Measurements from ENCODE around the gene G3BP2.
"Not testable (repeated sequence)": the region's sequence is repeated elsewhere in the genome, so short reads cannot be mapped to it uniquely, and the experiment has no call there.

G3BP2 gene

GRCh38 chr4:75673027-75673958, at the start of gene G3BP2:
TSS of gene G3BP2 (minus strand) at chr4:75673411. CDS start at chr4:75662025, 11,386 bp downstream.
- DNase-seq (ENCODE audit: low spot score), result peak; percentile 94

- no peak for DNase-seq (ENCODE audit: low spot score)
Measured at GRCh38 chr4:75722417-75722816, 49.2 kb upstream of the G3BP2 start.

DNA sequence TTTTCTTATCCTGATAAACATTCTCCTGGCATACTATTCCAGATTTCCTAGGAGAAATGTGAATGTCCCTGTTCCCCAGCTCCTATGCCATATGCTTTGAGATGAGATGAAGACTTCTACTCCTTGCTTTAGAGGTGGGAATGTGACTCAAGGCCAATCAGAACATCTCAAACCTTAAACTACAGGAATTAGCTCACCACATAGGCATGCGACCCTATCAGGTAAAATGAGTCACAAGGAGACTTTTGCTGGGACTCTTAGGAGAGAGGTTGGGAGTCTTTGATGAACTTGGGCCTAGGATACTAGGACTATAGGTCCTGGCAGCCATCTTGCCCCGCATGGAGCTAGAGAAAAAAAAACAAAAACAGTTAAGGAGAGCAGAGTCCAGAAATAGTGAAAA, 45.3 kb upstream of the G3BP2 start:
- DNase-seq (ENCODE audit: low spot score), result no peak

DNA sequence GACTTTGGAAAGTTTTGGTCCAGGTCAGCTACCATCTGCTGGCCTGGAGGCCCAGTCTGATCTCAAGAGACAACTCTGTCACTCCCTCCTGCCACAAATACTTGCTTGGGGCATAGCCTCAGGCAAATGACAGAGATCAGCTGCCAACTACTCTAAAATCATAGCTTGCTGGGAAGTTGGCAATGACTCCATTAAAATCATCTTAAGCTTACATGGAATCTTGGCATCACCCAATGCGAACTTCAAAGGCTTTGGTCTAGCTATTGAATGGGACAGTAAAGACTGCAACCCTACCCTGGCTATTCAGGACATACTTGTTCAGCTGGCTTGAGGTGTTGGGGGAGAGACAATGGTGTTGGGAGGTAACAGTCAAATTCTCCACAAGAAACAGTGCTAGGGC, 44.2 kb upstream of the G3BP2 start:
- DNase-seq (ENCODE audit: low spot score), result no peak

- not testable (repeated sequence) for DNase-seq (ENCODE audit: low spot score)
Measured at GRCh38 chr4:75716054-75716453, 42.8 kb upstream of the G3BP2 start.

GRCh38 chr4:75715105-75715799, 42.0 kb upstream of the G3BP2 start:
- DNase-seq (ENCODE audit: low spot score), result no peak

DNA sequence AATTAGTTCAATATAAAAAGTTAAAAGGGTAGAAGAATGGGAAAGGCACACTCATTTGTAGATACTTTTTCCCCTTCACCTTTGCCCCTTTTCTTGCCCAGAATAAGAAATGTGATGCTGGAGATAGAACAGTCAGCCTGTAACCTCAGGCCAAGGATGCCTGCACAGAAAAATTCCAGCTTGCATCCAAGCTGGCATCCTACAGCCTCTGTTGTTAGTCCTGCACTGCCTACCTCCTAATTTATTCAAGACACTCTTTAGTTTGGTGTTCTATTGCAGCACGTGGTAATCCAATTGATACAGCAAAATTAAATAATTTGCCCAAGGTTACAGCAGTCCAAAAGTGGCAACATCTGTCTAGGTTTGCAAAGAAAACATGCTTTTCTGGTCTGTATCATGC, 41.5 kb upstream of the G3BP2 start:
- DNase-seq (ENCODE audit: low spot score), result no peak

- DNase-seq (ENCODE audit: low spot score), result no peak
Measured at GRCh38 chr4:75714011-75714410, 40.8 kb upstream of the G3BP2 start.

- no peak for DNase-seq (ENCODE audit: low spot score)
Measured at GRCh38 chr4:75710246-75710645, 37.0 kb upstream of the G3BP2 start.

DNA sequence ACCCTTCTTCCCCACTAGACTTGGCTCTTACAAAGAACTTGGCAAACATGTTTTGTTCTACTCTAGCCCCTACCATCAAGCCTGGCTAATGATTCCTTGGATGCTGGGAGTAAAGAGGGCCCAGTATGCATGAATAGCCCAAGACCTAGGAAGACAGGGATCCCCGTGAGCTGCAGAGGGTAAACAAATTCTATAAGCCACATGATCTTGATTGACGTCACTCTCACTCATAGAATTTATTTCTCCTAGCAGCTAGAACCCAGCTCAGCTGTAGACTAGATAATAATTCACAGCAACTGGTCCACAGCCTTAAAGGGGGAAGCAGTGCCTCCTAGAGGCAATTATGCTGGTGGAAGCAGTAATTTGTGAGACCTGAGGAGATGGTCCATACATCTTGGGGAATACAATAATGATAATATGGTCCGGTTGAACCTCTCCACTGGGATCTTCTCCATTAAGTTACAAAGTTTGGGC, 35.0 kb upstream of the G3BP2 start:
- no peak for DNase-seq (ENCODE audit: low spot score)

DNA sequence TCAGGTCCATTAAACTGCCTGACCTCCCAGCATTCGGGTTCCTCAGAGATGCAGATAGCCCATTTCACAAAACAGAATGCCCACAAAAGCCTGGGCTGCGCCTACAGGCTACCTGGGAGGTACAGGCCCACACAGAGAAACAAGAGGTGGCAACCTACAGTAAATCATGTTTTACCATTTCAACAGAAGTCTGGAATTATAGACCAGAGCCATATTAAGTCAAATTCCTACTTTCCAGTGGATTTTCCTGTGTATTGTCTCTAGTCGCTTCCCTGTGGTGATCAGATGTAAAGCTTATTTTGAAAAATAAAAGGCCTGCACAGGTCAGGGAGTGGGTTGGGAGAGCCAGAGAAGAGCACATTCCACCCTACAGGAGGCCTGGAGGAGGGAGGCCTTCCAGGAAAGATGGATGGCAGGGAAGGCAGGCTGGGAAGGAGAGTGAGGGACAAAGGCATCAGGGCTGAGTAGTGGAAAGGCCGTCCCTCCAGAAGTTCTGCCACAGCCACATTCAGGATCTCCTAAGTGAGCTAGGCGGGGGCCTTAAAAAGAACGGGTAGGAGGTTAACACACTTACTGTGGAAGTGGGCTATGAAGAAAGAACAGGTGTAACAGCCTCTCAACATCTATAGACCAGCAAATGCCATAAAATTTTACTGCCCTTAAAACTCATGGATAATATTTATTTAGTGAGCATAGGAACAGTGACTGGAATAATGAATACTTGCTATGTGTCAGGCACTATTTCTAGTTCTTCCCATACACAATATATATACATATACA, 32.2 kb upstream of the G3BP2 start:
- DNase-seq (ENCODE audit: low spot score), result no peak

DNA sequence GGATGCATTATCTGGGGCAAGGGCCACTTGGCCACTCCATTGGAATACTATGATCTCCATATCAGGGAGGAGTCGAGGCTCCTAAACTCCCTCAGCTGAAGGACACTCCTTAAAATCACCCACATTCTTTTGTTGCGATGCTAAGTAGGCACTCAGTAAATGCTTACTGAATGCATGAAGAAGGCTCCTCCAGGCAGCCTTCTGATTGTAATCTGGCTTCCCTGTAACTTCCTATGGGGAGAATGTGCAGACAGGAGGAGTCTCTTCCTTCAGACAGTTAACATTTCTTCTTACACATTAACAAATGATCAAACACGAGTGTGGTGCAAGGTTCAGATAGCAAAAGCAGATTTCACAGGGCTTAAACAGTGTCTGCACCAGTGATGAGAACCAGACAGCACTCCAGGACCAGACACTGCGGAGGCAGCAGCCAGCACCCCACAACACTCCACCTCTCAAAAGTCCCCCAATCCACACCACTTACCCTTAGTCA, 29.8 kb upstream of the G3BP2 start:
- DNase-seq (ENCODE audit: low spot score), result no peak

DNA sequence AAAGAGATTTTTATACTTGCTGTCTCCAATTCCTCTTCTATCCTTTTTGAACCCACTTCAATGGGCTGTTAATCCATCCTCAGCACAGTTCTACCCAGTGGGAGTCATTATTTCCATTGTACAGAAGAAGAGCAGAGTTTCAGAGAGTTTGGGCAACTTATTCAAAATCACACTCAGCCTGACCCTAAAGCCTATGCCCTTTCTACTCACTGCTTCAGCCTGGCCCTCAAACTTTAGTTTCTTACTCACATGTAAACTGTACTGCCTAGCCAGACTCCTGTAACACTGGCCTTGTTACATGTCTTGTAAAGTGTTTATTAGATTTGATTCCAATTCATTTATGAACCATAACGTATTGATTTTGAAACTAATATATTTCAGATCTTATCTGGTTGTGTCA, 26.1 kb upstream of the G3BP2 start:
- no peak for DNase-seq (ENCODE audit: low spot score)

GRCh38 chr4:75698963-75699228, 25.7 kb upstream of the G3BP2 start:
- no peak for DNase-seq (ENCODE audit: low spot score)

GRCh38 chr4:75698162-75698962, 25.2 kb upstream of the G3BP2 start:
- no peak for DNase-seq (ENCODE audit: low spot score)

- DNase-seq (ENCODE audit: low spot score), result no peak
Measured at GRCh38 chr4:75696581-75696980, 23.4 kb upstream of the G3BP2 start.

GRCh38 chr4:75696071-75696470, 22.9 kb upstream of the G3BP2 start:
- DNase-seq (ENCODE audit: low spot score), result no peak

DNA sequence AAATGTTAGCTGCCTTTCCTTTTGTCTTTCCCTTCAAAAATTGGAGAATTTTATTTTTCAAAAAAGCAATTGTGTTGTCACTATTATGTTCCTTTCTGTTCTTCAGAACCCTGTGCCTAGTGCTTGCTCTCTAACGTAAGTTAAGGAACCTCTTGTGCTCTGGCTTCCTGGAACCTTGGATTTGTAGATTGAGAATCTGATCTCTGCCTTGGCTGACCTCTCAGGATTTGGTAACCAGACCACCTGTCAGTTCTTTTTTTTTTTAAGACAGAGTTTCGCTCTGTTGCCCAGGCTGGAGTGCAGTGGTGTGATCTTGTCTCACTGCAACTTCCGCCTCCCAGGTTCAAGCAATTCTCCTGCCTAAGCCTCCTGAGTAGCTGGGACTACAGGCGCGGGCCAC, 18.9 kb upstream of the G3BP2 start:
- not testable (repeated sequence) for DNase-seq (ENCODE audit: low spot score)

GRCh38 chr4:75687125-75687524, 13.9 kb upstream of the G3BP2 start:
- not testable (repeated sequence) for DNase-seq (ENCODE audit: low spot score)

DNA sequence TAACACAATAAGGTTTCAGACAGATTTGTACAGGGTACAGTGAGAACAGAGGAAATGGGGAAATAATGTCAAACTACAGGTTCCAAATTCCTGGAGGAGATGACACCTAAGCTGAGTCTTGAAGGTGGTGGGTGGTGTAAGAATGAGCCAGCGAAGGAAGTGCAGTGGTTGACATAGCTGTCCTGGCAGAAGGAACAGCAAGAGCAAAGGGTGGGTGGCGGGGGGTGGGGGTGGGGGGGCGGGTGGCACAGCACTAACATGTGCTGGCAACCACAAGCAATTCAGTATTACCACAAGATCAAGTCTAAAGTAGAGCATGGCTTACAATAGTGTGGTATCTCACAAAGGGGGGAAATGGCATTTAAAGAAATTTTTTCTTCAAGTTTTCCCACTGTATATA, 13.1 kb upstream of the G3BP2 start:
- no peak for DNase-seq (ENCODE audit: low spot score)

DNA sequence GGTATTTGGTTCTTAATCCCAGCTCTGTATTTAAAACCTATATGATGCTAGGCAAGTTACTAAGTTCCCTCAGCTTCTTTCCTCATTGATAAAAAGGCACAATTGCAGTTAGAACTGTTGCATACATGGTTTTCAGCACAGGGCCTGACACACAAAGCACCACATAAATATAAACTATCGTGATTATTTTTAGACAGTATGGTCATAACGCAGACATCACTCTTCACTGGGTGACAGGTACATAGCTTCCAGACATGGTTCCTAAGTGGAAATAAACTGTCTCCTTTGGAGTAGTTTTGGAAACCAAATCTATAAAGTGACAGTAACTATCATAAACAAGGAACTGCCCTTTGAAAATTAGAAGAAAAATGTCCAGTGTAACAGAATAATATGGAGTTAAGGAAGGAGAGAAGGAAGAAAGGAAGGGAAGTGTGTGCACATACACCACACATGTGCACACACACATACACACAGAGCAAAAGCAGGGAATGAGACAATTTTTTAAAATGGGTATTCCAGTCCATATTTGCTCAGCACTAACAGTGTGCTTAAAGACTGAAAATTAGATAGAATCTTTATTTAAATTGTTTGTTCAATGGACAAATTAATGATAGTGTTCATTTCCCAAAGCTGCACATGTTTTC, 12.5 kb upstream of the G3BP2 start:
- no peak for DNase-seq (ENCODE audit: low spot score)
